Subcutaneous adipose tissue (tissue), 4 donors: ENCODE data around the gene TAOK1. TPM values are rescaled to one million over a fixed set of nuclear protein-coding genes. Genes with fewer than 3 reads are reported as not detected.

Experiments
- CTCF ChIP-seq: fragments of 450-650 bp; IDR thresholded peaks from one replicate; pipeline ENCODE4 v1.5.1; 2016; ENCODE audit warnings: low read depth, mild to moderate bottlenecking, control low read depth, antibody characterized with exemption, moderate library complexity
- total RNA-seq, 4 donors: library from RNA; depleted of rRNA; stranded (reverse); fragments of >200 nt; gene quantifications; one replicate each; pipeline ENCODE4 v1.1.0, GENCODE V29; 2016

TAOK1 gene
- total RNA-seq, 4 donors from 2014 or later, result 64.8 to 106 (median 79.1) TPM

DNA sequence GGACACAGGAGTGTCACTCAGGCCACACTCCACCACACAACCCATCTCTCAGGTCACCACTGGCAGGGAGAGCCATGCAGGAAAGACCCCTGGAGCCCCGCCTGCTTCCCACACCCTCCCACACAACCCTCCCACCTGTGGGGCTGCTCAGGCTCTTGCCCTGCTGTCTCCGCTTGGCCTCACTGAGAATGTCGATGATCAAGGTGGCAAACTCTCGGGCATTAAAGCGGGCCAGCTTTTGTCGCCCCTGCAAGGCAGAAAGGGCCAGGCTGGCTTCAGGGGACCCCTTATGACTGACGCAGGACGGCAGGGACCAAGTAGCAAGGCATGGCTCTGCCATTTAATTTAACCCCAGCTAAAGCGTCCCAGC is 186.8 kb downstream of the TAOK1 start:
- TF ChIP-seq CTCF, result no peak

DNA sequence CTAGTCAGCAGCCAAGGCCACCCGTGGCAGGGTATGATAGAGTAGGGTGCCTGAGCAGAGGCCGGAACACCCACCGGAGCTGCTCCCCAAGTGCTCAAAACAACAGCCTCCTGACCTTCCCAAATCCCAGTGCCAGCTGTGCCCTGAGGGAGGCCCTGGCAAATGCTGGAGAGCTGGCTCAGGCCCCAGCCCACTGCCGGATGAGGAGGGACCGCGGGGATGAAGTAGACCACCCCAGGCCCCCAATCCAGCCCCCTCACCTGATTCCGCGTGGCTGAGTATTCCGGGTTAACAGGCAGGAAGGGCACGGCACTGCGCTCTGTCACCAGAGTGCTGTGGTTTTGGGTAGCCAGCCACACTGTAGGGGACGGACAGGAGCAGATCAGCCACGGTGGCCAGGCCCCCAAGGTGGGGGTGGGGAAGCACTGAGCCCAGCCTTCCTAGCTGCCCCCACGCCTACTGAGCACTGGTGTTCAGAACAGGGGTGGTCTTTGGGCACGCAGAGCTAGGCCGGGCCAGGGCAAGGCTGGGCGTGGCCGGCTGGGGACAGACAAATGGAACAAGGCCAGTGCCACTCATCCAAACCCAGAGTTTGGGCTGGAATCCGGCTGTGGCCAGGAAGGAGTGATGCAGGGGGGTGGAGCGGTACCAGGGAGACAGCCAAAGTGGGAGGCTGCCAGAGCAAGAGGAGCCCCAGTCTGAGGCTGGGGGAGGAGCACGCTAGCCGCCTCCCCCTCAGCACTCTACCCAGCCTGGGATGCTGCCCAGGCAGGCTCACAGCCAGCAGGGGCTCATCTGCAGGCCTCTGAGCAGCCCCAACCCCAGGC is 187.4 kb downstream of the TAOK1 start:
- TF ChIP-seq CTCF, result no peak

DNA sequence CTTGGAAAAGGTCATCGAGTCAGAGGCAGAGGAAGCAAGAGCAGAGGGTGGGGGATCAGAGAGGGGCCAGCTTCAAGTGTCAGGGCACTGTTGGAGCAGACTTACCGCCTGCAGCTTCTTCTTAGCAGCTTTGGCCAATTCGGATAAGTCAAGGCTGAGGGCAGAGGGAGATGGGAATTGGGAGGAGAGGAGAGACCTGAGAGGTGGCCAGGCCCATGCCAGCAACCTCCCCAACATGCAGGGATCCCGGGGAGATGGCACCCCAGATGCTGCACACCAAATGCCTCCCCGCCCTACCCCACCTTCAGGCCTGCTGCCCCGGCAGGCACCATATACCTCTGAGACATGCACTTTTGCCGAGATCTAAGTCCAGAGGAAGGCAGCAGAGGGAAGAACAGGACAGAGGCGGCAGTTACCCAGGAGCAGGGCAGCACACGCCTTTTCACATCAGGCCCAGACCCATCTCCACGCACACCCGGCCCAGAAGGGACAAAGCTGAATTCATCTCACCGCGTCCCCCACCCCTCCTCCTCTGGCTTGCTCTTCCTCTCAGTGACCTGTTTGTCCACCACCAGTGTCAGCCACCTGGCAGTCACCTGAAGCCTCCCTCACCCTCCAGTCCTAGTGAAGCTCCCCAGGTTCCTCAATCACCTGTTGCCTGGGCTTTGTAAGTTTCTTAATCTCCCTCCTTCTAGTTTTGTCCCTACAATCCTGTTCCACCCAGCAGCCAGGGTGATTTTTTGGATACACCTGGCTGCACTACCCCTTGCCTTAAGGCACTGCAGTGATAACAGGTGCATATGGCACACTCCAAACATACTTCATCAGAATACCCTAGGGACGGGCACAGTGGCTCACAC is 188.7 kb downstream of the TAOK1 start:
- no peak for TF ChIP-seq CTCF

DNA sequence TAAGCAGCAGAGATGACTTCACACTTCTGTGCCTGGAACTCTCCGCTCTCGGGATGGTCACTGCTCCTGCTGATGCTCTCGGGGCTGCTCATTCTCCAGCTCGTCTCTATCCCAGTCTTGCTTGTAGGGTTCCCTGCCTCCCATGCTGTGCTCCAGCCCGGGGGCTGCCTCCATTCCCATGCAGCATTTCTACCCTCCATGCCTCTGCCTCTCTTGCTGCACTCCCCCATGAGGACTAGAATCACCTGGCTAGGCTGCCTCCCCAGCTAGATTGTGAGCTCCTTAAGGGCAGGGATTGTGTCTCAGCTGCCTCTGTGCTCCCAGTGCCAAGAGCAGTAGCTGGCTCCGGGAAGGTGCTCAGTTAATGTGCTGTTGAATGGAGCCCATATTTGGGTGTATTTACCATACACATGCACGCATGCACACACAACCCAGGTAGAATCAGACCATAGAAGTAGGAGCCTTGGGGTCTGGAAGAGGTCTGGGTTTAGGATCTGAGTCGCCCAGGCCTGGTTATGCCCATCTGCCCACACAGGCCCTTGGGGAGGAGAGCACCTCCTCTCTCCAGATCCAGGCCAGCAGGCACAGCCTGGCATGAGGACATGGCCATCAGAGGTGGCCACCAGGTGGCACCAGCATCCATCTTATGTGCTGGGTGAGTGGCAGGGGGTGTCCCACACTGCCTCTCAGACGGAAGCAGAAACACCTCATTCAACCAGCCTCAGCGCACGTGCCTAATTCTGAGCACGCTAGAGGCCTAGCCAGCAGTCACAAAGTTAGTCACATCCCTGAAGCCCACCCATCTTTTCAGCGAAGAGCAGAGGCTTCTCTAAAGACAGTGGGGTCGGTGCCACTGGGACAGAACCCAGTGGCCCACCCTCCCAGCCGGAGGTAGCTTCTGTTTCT is 190.0 kb downstream of the TAOK1 start:
- TF ChIP-seq CTCF, result no peak

DNA sequence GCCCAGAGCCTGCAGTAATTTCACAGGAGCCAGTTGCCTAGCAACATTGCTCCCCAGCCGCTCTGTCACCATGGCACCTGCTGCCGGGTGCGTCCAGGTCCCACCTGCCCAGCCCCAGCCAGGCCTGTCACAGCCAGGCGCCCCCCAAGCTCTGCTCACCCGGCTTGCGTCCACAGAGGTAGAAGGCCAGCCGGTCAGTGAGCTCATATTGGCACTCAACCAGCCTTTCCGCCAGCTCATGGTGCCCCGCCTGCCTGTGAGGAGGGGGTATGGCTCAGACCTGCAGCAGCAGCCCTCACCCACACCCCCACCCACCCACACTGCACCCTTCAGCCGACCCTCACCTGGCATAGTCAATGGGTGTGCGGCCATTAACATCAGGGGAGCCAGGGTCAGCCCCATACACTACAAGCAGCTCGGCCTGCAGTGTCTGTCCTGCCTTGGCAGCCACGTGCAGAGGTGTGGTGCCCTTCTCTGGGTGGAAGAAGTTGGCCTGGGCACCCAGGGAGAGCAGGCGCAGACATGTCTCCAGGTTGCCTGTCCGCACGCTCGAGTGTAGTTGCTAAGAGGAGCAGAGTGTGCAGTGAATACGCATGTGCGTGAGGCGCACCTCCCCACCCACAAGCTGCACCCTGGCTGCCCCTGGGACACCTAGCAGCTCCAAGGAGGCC is 191.6 kb downstream of the TAOK1 start:
- no peak for TF ChIP-seq CTCF

GRCh38 chr17:29582254-29582765 is 192.1 kb downstream of the TAOK1 start:
- TF ChIP-seq CTCF, result no peak
